Activated CD8-positive, alpha-beta memory T cell treated with anti-CD3 and anti-CD28 coated beads for 48 hours (primary cell): ENCODE measurements around the gene NTRK3.

Source experiments
- DNase-seq, 3 experiments: peaks; one replicate each; pipeline ENCODE4 v3.0.0-alpha.2; 2020; ENCODE audit warnings: low read depth in 2 of 3, low spot score in 2 of 3

The NTRK3 gene

DNA sequence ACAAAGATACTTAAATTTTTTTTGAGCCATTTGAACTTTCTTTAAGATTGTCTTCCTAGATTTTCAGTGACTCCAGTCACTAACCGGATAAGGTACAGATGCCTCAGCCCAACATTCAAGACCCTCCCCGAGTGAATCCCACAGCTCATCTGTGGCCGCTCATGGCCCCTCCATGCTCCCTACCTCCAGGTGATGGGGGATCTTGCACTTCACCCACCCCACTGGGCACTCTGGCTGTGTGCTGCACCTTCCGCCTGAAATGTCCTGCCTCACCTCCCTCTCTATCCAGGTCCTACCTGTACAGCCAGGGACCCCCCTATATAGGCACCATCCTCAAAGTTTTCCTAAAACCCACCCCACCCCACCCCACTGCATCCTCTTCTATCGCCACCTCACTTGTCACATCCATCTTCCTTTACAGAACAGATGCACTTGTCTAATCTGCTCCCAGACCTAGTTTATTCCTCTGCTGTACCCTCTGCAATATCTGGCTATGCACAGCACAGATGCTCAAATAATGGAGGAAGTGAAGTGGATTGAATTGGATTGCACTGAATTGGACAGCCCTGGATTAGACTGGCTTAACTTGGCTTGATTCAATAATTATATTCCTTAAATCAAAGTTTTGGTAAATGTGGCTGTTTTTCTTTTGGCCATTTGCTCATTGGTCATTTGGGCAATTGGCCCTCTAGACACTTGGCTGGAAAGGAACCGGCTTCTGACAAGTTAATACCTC is 24.5 kb downstream of the NTRK3 start:
- no peak for DNase-seq

DNA sequence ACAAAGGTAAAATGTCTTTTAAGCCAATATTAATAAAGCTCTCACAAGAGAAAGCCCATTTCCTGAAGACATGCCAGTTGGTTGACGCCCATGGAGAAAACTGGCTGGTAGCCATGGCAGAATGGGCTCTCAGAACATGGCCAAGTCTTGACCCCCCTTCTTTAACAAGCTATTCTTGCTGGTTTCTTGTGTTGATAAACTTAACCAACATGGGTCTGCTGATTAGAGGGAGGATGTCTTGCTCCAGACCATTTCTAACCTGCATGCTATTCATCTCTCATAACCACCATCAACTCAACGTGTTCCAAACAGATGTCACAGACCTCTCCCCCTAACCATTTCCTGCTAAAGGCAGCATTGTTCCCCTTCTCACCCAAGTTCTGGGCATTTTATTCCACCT is 25.7 kb downstream of the NTRK3 start:
- DNase-seq = no peak

DNA sequence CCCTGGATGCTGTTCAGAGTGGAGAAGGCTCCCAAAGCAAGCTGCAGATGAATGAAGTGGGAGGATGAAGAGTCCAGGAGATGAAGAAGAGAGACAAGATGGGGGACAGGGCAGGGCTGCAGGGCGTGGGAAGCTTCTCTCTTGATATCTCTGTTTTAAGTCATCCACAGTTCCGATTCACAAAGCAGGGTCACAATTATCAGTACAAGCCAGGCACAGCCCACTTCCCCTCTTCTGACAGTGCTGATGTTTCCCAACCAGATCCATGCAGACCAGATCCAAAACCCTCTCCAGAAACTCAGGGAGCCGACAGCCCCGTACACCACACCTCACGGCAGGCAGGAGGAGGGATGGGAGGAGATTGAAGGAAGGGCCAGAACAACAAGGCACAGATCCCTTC is 31.1 kb downstream of the NTRK3 start:
- no peak for DNase-seq

DNA sequence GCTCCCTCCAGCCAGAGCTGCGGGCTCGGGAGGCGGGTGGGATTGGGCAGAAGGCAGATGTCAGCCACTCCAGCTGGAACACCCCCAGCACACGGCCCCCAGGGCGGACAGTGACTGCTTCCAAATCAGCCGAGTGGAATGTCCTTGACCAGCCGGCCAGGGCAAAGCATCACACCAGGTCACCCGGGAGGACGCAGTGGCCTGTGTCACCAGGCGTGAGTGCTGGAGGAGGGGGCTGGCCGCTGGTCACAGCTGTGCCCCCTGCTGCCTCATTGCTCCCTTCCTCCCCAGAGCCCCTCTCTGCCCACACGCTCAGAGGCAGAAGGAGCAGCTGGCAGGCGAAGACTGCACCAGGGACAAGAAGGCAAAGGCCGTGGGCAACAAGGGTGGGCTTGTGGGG is 33.5 kb downstream of the NTRK3 start:
- no peak for DNase-seq

DNA sequence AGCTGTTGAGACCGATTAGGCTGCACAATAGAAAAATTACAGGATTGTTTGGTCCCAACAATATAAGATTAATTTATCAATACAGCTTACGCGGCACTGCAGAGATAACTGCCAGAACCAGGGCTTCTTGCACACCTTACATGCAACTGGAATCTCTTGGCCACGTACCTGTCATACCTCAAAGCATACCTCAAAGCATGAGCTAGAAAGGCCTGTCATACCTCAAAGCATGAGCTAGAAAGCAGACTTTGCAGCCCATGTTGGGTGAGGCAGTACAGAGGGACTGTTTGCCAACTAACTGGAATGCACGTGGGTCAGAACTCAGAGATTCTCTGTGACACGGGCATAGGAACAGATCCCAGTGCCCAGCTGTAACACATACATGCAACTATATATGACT is 34.7 kb downstream of the NTRK3 start:
- no peak for DNase-seq

DNA sequence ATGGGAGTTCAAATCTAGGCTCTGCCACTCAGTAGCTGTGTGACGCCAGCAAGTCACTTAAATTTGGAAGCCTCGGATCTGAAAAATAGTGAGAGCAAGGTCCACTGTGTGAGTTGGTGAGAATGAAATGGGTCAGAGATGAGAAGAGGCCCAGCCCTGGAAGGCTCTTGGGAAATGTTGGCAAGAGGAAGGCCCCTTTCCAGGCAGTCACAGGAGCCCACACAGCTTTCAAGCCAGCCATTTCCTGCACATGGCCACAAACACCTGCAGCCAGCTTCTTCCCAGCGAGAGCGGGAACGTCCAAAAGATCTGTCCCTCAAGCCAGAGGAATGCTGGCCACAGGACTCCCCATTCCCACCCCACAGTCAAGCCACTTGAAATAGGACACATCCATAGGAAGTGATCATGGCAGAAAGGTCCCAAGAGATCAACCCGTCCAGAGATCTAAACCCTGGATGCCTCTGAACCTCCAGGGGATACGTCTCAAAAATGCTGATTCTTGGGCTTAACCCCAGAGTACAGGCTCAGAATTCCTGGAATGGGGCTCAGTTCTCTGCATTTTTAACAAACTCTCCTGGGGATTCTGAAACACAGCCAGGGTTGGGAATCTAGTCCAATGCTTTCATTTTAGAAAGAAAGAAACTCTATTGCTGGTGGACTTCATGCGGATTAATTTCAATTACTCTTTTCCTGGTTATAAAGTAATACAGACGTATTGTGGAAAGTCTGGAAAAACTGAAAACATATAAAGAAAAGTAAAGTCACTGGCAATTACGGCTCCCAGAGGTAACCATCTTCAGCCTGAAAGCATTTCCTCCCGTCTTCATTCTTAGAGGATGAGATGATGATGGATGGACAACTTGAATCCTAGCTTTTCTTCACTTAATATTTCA is 35.9 kb downstream of the NTRK3 start:
- DNase-seq = no peak

DNA sequence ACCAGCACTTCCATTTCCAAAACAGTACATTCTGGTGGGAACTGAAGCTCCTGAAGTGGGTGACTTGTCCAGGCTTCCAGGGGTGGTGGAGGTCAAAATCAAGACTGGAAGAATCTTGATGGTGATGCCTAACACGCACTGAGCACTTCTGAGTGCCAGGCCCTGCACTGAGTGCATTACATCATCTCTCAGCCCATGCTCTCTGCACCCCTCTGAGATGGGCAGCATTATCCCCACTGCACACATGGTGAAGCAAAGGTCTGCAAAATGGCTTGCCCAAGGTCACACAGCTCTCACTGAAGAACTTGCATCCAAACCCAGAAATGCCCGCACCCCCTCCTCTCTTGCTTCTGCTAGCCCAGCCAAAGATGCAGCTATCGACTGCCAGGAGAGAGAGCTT is 36.9 kb downstream of the NTRK3 start:
- DNase-seq = no peak

DNA sequence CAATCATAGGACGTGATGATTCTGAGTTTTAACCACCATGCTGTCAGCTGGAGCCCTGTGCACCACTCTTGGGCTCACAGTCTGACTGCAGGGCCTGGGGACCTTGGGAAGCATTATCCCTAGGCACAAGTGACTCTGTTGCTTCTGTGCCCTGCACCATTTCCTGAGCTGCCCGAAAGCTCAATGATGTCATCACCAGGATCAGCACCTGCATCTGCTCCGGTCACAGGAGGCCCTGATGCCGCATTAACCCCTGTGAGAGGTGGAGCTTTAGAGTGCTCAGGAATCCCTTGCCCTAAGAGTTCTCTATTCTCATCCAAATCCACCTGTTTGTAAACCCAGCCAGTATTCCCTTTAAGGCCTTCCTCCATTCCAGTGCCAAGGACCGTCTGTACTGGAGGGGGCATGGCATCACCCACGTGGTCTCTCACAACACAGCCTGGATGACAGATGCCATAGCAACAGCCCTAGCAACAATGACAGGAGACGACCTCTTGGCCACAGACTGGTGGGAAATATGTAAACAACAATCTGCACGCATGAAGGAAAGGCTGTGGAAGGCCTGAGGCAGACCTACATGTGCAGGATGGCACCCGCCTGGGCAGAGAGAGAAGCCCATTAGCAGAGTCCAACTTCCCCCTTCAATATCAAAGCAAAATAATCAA is 37.9 kb downstream of the NTRK3 start:
- DNase-seq = no peak

DNA sequence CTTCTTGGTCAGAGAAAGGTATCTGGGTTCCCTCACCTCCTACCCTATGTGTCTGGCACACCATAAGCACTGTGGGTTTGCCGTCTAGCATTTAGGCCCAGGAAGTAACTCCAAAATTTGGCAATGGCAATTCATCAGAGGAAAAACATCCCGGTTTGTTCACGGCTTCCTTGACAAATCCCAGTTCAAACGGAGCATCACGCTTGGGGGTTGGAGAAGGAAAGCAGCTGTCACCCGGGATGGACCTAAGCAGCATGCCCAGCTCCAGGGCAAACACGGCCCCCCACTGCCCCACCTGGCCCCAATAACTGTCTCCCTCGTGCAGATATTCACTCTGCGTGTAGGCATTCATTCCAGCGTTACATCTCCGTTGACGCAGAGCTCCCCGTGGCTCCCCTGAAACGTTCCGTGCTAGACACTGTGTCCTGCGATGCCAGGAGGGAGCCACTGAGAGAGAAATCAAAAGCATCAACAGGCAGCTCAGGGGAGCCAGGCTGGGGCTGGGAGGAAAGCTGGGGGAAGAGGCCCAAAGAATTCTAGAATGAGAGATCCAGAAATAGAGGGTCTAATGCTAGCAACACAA is 41.4 kb downstream of the NTRK3 start:
- DNase-seq = no peak

DNA sequence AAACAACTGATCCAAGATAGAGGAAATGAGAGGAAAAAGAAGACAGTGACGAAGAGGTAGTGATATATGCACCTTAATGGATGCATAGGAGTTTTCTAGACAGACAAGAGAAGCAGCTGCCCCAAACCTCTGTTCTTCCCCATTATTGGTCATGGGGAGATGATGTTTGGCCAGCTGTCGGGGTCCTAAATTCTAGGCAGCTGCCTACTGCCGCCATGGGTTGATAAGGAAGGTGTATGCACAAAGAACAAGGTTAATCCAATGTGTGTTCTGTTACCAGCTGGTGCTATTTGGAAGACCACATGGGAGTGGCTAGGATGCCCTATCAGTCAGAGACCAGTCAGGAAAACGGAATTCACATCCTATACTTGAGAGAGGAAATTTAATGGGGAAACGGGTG is 47.4 kb downstream of the NTRK3 start:
- DNase-seq = no peak

DNA sequence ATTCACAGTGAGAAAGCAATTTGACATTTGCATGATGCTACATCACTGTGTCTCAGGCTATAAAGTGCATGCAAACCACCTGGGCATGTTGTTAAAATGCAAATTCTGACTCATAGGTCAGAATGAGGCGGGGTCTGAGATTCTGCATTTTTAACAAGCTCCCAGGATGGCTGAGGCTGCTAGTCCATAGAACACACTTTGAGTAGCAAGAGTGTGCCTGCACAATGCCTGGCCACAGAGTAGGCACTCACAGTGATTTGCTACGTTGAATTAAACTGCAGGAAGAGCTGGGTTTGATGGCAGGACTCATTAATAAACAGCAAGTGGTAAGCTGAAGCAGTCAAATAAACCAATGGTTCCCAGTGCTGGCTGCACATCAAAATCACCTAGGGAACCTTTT is 48.1 kb downstream of the NTRK3 start:
- DNase-seq = no peak

DNA sequence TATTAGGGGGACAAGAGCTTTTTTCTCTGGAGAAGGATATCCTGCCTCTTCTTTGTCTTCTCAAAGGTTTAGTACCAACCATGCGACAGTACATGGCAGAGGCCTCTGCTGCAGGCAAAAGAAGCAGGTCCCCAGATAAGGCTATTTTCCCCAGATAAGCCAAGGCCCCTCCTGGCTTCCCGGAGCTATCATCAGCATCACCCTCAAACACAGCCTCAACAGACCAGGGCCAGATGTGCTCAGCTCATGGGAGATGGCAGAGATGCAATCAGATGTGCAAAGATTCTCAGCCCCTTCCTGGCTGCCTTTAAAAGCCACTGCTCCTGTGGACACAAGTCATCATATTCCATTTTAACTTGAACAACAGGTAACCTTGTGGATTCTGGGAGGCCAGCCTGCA is 49.0 kb downstream of the NTRK3 start:
- DNase-seq = no peak

DNA sequence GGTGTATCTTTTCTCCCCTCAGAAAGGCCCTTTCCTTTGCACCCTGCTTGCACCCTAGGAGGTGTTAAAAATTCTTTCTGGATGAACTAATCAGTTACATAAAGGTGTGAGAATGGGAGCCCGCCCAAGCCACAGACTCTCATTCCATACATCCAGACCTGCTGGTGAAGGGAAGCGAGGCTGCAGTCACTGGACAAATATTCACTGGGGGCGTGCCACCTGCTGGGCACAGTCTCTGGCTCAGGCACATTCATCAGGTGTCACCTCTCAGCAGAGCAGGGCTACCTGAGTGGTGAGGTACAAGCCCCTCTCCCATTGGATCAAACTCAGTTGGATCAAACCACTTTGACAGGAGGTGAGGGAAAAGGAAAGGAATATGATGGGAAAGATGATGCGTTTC is 52.0 kb downstream of the NTRK3 start:
- no peak for DNase-seq

DNA sequence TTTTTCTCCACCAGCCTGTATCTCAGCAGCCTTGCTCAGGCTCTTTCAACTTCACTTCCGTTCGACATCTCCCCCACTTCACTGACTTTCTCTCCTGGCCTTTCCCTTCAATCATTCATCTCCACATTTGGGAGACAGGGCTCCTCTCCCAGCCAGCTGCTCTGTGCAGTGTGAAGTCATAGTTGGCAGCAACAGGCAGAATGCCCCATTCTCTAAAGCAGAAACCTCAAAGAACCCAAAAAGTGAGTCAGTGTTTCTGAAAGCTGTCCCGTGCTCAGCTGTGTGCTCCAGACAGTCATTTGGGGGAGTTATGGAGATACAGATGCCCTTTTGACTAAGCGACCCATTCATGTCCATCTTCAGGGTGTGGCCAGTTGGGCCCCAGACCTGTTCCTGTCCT is 54.3 kb downstream of the NTRK3 start:
- no peak for DNase-seq

DNA sequence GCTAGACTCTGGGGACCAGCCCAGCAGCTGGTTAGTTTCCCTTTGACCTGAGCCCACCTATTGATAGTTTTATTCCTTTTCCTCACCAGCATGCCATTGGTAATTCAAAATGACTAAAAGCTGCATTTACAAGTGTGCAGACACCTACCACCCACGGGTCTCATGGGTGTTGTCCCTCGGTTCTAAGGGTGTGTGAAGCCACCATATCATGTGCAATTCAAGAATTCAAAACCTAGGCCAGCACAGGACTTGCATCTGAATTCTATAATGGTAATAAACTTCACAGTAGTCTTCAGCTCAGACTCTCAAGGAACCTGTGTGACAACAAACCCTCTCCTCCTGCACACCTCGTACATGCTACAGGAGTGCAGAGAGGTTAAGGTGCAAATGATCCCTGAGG is 55.3 kb downstream of the NTRK3 start:
- DNase-seq = no peak

DNA sequence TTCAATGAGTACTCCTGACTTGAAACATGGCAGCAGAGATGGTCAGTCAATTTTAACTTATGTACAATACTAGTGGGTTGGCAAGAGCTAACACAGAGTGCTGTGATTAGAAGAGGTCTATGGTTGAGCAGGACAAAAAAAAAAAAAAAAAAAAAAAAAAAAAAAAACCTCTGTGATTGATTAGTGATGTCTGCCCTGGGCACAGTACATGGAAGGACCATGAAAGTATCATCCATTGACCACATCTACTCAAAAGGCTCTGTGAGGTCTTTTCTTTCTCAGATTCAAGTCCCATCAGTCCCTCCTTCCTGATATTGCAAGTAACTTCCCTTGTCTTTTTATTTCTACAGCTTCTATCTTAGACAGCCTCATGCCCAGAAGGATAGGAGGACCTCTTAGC is 59.6 kb downstream of the NTRK3 start:
- DNase-seq = no peak

DNA sequence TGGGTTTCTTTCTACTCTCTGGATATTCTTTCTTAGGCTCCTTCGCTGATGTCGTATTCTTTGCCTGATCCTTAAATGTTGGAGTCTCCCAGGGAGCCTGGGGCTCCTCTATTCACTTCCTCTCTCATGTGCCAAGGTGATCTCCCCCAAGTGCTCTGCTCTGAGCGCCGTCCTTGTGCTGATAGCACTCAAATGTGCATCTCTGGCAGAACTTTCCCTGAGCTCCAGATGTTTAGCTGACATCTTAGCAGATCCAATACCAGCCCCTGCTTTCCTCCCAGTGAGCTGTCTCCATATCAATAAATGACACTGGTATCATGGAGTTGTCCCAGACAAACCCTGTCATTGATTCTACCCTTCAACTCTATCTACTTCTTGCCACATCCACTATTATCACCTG is 62.4 kb downstream of the NTRK3 start:
- no peak for DNase-seq

DNA sequence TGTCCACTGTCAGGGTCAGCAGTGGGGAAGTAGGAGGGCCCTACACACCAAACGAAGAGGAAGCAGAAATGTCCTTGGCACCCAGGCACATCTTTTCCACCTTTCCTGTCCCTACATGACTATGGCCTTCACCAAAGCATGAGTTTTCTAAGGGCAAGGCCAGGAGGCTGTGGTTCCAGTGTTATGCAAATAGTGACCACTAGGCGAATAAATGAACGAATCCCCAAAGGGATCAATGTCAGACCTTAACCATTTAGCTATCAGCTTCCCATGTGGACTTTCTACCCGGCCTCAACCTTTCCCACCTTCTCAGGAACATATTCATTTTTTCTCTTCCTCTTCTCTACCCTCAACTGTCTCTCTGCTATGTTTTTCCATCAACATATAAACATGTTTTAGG is 63.1 kb downstream of the NTRK3 start:
- no peak for DNase-seq

DNA sequence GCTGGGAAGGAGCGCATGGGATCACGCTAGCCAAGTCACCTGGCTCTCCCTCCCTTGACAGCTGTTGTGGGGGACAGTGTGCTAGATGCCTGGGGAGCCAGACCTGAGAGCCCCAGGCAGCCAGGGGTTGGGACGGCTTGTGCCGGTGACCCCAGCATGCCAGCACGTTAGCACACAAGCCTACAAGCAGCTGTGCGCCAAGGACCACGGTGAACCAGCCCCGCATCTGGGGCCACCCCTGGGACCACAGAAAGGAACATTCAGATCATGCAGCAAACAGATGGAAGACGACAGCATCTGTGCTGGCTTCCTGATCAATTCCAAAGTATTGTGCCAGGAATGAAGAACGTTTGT is 64.8 kb downstream of the NTRK3 start:
- no peak for DNase-seq

DNA sequence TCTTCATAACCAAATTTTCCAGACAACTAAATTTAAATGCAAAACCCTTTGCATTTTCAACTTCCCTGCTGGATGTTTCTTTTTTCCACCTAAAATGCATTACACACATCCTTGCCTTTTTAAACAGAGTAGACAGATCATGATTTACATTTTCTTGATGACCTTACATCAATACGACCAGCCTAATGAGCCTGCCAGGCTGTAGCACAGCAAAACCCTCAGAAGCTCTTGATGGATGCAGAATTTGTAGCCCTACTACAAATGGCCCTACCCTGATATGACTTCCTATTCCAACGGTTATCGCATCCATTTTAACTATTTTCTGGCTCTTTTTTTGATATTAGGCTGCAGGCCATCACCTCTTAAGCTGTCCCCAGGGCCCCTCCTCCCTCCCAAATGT is 66.3 kb downstream of the NTRK3 start:
- DNase-seq = no peak

DNA sequence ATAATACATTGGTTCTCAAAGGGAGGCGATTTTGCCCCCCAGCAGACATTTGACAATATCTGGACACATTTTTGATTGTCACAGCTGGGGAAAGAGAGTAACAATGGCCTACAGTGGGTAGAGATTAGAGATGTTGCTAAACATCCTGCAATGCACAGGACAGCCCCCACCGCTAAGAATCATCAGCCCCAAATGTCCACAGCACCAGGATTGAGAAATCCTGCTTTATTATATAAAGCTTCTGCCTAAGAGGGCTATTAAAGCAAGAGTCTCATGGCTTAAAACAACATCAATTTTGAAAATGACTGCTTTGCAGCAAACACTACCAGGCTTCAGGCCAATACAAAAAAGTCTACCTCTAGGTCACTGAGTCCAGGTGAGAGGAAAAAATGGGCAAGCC is 68.2 kb downstream of the NTRK3 start:
- no peak for DNase-seq

DNA sequence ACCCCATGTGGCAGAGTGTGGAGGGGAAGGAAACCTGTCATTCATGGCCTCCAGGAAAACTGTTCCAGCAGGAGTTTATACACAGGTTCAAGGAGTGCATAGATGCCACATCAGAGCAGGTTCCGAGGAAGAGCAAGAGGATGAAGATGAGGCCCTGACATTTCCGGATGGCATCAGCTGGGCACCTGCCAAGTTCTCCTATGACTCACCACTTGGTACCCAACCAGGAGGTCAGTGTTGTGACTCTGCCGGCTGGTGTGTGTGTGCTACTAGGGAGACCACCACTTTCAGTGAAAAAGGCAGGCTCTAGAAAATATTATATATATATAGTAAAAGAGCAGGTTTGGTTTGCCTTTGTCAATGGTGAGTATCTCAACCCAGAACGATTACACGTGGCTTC is 69.3 kb downstream of the NTRK3 start:
- DNase-seq = no peak
